Mesothelial cell of epicardium (in vitro differentiated cells): Measurements from ENCODE around the gene ZNF823. TPM values are rescaled to one million over a fixed set of nuclear protein-coding genes. Genes with fewer than 3 reads are reported as not detected.

Source experiments
- DNase-seq, 2 experiments: peaks; one replicate each; pipeline ENCODE4 v3.0.0; 2021; ENCODE audit warnings: low spot score in 2 of 2; ENCODE audit not compliant: unreplicated experiment in 2 of 2
- H3K27ac Mint-ChIP-seq: 2 replicates; pipeline ENCODE4 v1.8.0; 2021; ENCODE audit warnings: mixed read lengths
- H3K27me3 Mint-ChIP-seq: 2 replicates; pipeline ENCODE4 v1.8.0; 2021; ENCODE audit warnings: low read depth, mixed read lengths
- H3K36me3 Mint-ChIP-seq: 2 replicates; pipeline ENCODE4 v1.8.0; 2021; ENCODE audit warnings: mixed read lengths
- H3K4me1 Mint-ChIP-seq: 2 replicates; pipeline ENCODE4 v1.8.0; 2021; ENCODE audit warnings: mixed read lengths
- H3K4me3 Mint-ChIP-seq: 2 replicates; pipeline ENCODE4 v1.8.0; 2021; ENCODE audit warnings: mild to moderate bottlenecking, moderate library complexity, mixed read lengths
- H3K9me3 Mint-ChIP-seq: 2 replicates; pipeline ENCODE4 v1.8.0; 2021; ENCODE audit warnings: mixed read lengths
- total RNA-seq: library from RNA; stranded (reverse); gene quantifications from 3 replicates; pipeline ENCODE4 v1.2.1, GENCODE V29; 2021
- TF ChIP-seq, protein P1 (sequence below): fragments of 200-600 bp; sonication (generic); IDR thresholded peaks from one replicate; pipeline ENCODE4 v1.5.0; 2021; ENCODE audit warnings: antibody characterized with exemption; ENCODE audit not compliant: unreplicated experiment

Gene ZNF823
- total RNA-seq, 1 donor from 2014 or later = 8.9 TPM

DNA sequence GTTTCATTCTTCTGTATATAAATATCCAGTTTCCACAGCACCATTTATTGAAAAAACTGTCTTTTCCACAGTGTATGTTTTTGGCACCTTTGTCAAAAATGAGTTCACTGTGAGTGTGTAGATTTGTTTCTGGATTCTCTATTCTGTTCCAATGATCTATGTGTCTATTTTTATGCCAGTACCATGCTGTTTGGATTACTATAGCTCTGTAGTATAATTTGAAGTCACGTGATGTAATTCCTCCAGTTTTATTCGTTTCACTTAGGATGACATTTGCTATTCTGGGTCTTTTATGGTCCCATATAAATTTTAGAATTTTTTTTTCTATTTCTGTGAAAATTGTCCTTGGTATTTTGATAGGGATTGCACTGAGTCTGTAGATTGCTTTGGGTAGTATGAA is 11.0 kb upstream of the ZNF823 start:
- no peak for DNase-seq
- no peak overlapping the region for H3K4me3 Mint-ChIP-seq
- TF ChIP-seq, protein P1, sequence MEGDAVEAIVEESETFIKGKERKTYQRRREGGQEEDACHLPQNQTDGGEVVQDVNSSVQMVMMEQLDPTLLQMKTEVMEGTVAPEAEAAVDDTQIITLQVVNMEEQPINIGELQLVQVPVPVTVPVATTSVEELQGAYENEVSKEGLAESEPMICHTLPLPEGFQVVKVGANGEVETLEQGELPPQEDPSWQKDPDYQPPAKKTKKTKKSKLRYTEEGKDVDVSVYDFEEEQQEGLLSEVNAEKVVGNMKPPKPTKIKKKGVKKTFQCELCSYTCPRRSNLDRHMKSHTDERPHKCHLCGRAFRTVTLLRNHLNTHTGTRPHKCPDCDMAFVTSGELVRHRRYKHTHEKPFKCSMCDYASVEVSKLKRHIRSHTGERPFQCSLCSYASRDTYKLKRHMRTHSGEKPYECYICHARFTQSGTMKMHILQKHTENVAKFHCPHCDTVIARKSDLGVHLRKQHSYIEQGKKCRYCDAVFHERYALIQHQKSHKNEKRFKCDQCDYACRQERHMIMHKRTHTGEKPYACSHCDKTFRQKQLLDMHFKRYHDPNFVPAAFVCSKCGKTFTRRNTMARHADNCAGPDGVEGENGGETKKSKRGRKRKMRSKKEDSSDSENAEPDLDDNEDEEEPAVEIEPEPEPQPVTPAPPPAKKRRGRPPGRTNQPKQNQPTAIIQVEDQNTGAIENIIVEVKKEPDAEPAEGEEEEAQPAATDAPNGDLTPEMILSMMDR = no peak
- H3K4me1 Mint-ChIP-seq = no peaks in the 10 kb centered on the region
- no peaks in the 10 kb centered on the region for H3K27me3 Mint-ChIP-seq
- H3K36me3 Mint-ChIP-seq = peaks cover 8% of the 10 kb centered on the region
- no peak overlapping the region for H3K27ac Mint-ChIP-seq
- H3K9me3 Mint-ChIP-seq = peaks cover 69% of the 10 kb centered on the region

DNA sequence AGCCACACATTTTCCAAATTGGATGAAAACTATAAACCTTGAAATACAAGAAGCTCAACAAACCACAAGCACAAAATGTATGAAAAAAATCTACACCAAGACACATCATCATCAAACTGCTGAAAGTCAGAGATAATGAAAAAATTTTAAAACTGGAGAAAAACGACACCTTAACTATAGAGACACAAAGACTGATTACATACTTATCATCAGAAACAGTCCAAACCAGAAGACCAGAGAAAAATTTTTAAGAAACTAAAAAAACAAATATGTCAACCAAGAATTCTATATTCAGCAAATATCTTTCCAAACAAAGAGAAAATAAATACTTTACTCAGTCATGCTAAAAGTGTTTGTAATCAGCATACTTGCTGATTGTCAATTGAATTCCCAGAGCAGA is 8.5 kb upstream of the ZNF823 start:
- Mint-ChIP-seq H3K4me1 (no peaks in the 10 kb centered on the region), H3K27me3 (no peaks in the 10 kb centered on the region), H3K27ac (no peak overlapping the region), H3K4me3 (no peak overlapping the region), H3K36me3 (peaks cover 8% of the 10 kb centered on the region), H3K9me3 (peaks cover 54% of the 10 kb centered on the region)
- DNase-seq = no peak
- TF ChIP-seq, protein P1 = no peak

DNA sequence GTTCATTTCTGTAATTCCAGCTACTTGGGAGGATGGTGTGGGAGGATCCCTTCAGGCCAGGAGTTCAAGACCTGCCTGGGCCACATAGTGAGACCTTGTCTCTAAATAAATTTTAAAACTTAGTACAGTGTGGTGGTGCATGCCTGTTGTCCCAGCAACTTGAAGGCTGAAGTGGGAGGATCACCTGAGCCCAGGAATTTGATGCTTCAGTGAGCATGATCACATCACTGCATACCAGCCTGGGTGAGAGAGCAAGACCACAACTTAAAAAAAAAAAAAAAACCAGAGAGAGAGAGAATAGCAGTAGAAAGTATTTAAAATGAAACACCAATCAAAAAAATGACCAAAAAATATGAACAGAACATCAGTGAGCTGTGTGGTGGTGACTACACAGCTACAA is 7.1 kb upstream of the ZNF823 start:
- no peak overlapping the region for H3K4me3 Mint-ChIP-seq
- peaks cover 8% of the 10 kb centered on the region for H3K36me3 Mint-ChIP-seq
- H3K27ac Mint-ChIP-seq = no peak overlapping the region
- peaks cover 40% of the 10 kb centered on the region for H3K9me3 Mint-ChIP-seq
- H3K4me1 Mint-ChIP-seq = peaks cover 2% of the 10 kb centered on the region
- no peaks in the 10 kb centered on the region for H3K27me3 Mint-ChIP-seq
- TF ChIP-seq, protein P1 = no peak
- DNase-seq = no peak

DNA sequence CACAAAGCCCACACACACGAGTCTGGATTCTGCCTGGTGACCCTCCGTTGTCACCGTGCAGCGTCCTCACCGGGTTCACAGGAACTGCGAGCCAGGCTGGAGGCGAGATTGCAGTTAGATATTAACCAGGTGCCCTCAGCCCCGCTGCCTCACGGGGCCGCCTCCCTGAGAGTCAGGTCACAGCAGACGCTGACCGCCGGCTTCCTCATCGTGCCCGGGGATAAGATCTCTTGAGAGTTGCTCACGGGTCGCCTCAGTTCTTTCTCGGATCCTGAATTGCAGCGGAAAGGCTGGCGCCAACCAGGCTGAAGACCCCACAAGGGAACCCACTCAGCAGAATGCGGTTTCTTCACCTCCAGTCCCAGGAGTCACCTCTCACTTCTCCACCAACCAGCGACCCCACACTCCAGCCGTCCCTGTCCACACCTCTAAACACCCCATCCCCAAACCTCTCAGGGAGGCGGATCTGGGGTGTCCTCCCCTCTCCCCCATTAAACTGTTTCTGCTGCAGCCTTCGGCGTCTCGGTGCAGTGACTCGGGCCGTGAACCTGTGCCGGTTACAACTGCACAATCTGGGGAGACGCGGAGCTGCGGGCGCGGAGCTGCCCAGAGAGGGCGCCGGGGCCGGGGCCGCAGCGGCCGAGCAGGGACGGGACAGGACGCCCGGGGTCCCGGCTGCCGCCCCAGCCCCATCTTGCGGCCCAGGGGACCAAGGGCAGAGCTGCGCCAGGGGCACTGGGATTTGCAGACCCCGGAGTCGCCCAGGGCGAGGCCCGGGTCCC is 591 bp downstream of the ZNF823 start:
- Mint-ChIP-seq H3K36me3 (peaks cover 7% of the 10 kb centered on the region), H3K27me3 (no peaks in the 10 kb centered on the region), H3K9me3 (no peaks in the 10 kb centered on the region), H3K4me1 (peaks cover 39% of the 10 kb centered on the region), H3K4me3 (peak overlapping the region; percentile 100), H3K27ac (peak overlapping the region; percentile 100)
- peak; percentile 31 to 64 for DNase-seq
- TF ChIP-seq, protein P1 = no peak

DNA sequence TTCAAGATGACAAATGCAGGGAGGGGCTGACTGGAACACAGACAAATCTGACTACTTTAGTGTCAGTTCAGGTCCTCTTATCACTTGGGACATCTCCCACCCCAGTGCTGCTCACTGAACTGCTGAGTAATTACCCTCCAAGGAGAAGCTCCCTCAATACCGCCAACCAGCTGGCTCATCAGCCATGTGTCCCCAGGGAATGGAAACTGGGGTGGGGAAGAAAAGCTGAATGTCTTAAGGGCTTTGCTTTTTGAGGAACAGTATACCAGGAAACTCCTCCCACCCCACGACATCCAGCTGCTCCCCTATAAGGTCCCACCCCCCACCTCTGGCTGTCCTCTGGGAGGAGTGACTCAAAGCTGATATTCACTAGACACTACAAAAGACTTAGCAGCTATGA is 2.0 kb downstream of the ZNF823 start:
- Mint-ChIP-seq H3K4me3 (peak overlapping the region; percentile 100), H3K27me3 (no peaks in the 10 kb centered on the region), H3K9me3 (peaks cover 3% of the 10 kb centered on the region), H3K4me1 (peaks cover 39% of the 10 kb centered on the region), H3K27ac (peak overlapping the region; percentile 67), H3K36me3 (peaks cover 12% of the 10 kb centered on the region)
- TF ChIP-seq, protein P1 = no peak
- DNase-seq = no peak

DNA sequence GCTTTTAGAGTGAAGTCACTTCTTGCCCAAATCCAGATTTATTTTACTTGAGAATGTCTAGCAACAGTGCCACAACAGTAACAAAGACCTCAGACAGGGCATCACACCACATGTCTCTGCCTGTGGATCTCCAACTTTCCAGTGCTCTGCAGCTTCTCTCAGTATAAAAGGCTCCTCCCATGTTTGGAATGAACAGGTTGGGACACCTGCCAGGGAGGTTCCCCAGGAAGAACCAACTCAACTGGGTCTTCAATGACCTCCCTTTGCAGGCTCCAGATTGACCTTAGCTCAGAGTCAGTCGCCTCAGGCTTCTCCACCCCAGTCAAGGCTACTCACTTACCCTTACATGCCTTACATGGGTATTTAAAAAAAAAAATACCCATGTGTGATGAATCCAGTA is 3.4 kb downstream of the ZNF823 start:
- no peak for DNase-seq
- Mint-ChIP-seq H3K27me3 (no peaks in the 10 kb centered on the region), H3K4me3 (no peak overlapping the region), H3K27ac (peak overlapping the region; percentile 36), H3K9me3 (peaks cover 7% of the 10 kb centered on the region), H3K4me1 (peaks cover 36% of the 10 kb centered on the region), H3K36me3 (peaks cover 20% of the 10 kb centered on the region)
- TF ChIP-seq, protein P1 = no peak
